Stomach (tissue), 9 donors: Measurements from ENCODE around the gene FHAD1. TPM values are rescaled to one million over a fixed set of nuclear protein-coding genes. Genes with fewer than 3 reads are reported as not detected.

Source experiments
- DNase-seq, 2 donors: peaks; one replicate each; pipeline versions ENCODE4 v3.0.0 to v3.0.0-alpha.2; 2013 to 2019
- H3K27ac ChIP-seq, 5 donors: fragments of 200-600 bp in 4 of 5; sonication (generic) in 4 of 5; one replicate each; pipeline ENCODE4 v1.5.1; 2013 to 2019; ENCODE audit warnings: mild to moderate bottlenecking in 1 of 5, moderate library complexity in 1 of 5
- H3K27me3 ChIP-seq, 3 donors: fragments of 200-600 bp; sonication (generic); one replicate each; pipeline ENCODE4 v1.5.1; 2017 to 2019; ENCODE audit warnings: mixed run types in 1 of 3
- H3K36me3 ChIP-seq, 4 donors: fragments of 200-600 bp; sonication (generic); 1 replicate in 3 of 4; 2 replicates in 1 of 4; pipeline ENCODE4 v1.5.1; 2016 to 2019
- H3K4me1 ChIP-seq, 4 donors: fragments of 200-600 bp; sonication (generic); one replicate each; pipeline ENCODE4 v1.5.1; 2016 to 2019
- H3K4me3 ChIP-seq, 4 donors: fragments of 200-600 bp; sonication (generic) in 3 of 4; one replicate each; pipeline ENCODE4 v1.5.1; 2016 to 2019; ENCODE audit warnings: mild to moderate bottlenecking in 1 of 4
- H3K9me3 ChIP-seq, 4 donors: fragments of 200-600 bp; sonication (generic); one replicate each; pipeline ENCODE4 v1.5.1; 2016 to 2019
- EP300 ChIP-seq: sonication (generic); formaldehyde crosslinking; IDR thresholded peaks from one replicate; pipeline ENCODE4 v1.6.1; 2017; ENCODE audit warnings: antibody characterized with exemption
- POLR2A ChIP-seq, 4 donors: fragments of 450-650 bp; IDR thresholded peaks; one replicate each; pipeline ENCODE4 v1.6.1; 2016; ENCODE audit warnings: antibody characterized with exemption in 4 of 4, control low read depth in 2 of 4, mild to moderate bottlenecking in 1 of 4, moderate library complexity in 1 of 4
- POLR2AphosphoS5 ChIP-seq, 3 donors: sonication (generic); formaldehyde crosslinking; IDR thresholded peaks; one replicate each; pipeline ENCODE4 v1.6.1; 2016; ENCODE audit warnings: antibody characterized with exemption in 3 of 3
- WGBS, 5 donors: extraction: QIAGEN DNeasy Blood & Tissue Kit in 3 of 5; methylation state at CpG; one replicate each; pipeline versions ENCODE4 v1.1.5 to v1.1.7; 2013 to 2018; 5-methylcytosine and 5-hydroxymethylcytosine counted together
- intact Hi-C: fragments of 100-400 bp; cut with DNase I; formaldehyde crosslinking; loops from one replicate; pipeline ENCODE4 v1.15.1; 2023; ENCODE audit warnings: low total_unique reads
- polyA plus RNA-seq, 3 donors: library from polyadenylated mRNA; stranded (reverse); fragments of 200-250 nt; gene quantifications; one replicate each; pipeline ENCODE4 v1.2.3, GENCODE V29; 2013
- total RNA-seq, 5 donors: library from RNA; depleted of rRNA; stranded (reverse); fragments of >200 nt; gene quantifications; one replicate each; pipeline versions ENCODE4 v1.1.0 to v1.2.3, GENCODE V29; 2014 to 2016
- TF ChIP-seq, protein P1 (sequence below), 7 experiments: fragments of 450-650 bp in 4 of 7; fragments of 200-600 bp in 3 of 7; sonication (generic) in 3 of 7; IDR thresholded peaks; one replicate each; pipeline ENCODE4 v1.5.1; 2016 to 2019; ENCODE audit warnings: antibody characterized with exemption in 7 of 7, control low read depth in 2 of 7, mild to moderate bottlenecking in 1 of 7
- donor health status: healthy with polysubstance abuse.
- donor health status: Bipolar disorder and iron deficiency.
- donor health status: healthy.

The FHAD1 gene
- total and polyA plus RNA-seq, 8 donors = 0.38 to 5.1 (median 1.4) TPM; not detected in 2

DNA sequence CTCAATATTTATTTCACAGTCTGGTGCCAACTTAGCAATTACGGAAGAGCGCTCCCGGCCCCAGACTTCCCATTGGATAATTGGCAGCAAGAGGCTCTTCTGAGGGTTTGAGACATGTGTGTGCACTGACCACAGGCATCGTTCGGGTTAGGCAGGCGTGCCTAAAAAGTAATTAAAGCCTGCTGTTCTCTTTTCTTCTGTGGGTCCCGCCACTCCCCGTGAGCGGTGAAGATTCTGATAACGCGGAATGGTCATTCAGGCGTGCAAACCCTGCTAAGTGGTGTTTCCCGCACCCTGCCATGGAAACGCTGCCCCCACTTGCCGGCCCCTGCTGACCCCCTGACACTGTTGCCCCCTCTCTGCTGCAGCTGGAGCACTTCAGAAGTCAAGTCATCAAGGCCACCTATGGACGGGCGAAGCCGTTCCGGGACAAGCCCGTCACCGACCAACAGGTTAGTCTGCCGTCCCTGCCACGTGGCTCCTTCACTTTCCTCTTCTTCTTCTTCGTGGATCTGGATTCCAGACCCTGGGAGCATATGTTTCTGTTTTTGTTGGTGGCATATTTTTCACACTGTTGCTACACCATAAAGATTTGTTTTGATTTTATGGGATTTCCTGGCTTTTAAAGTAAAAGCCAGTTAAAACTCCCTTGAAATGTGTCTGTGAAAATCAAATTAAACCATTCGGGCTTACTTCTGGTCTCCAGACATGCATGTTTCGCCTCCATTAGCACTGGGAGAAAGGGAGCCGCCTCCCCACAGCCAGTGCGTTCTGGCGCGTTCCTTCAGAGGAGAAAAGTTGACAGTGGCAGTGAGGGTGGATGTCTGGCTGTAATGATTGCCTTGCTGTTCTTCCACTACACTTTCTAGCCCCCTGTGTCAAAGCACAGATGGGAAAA lies 79.9 kb downstream of the FHAD1 start:
- peak; percentile 41 to 78 for DNase-seq
- H3K4me1 ChIP-seq = peaks cover 33 to 60% (median 46%) of the 10 kb centered on the region in 4 donors
- peak overlapping the region in 3 of 4 donors; percentile 7 to 21 (median 17) for H3K4me3 ChIP-seq
- no peaks in the 10 kb centered on the region for H3K27me3 ChIP-seq
- no peaks in the 10 kb centered on the region for H3K9me3 ChIP-seq
- H3K27ac ChIP-seq = peak overlapping the region; percentile 32 to 72 (median 52)
- H3K36me3 ChIP-seq = no peaks in the 10 kb centered on the region
- TF ChIP-seq POLR2AphosphoS5 (IDR thresholded peaks at IDR 0.05) (peak in 1 of 3 donors; percentile 4), EP300 (no peak), POLR2A (IDR thresholded peaks at IDR 0.05) (no peak)
- TF ChIP-seq, protein P1, sequence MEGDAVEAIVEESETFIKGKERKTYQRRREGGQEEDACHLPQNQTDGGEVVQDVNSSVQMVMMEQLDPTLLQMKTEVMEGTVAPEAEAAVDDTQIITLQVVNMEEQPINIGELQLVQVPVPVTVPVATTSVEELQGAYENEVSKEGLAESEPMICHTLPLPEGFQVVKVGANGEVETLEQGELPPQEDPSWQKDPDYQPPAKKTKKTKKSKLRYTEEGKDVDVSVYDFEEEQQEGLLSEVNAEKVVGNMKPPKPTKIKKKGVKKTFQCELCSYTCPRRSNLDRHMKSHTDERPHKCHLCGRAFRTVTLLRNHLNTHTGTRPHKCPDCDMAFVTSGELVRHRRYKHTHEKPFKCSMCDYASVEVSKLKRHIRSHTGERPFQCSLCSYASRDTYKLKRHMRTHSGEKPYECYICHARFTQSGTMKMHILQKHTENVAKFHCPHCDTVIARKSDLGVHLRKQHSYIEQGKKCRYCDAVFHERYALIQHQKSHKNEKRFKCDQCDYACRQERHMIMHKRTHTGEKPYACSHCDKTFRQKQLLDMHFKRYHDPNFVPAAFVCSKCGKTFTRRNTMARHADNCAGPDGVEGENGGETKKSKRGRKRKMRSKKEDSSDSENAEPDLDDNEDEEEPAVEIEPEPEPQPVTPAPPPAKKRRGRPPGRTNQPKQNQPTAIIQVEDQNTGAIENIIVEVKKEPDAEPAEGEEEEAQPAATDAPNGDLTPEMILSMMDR (IDR thresholded peaks at IDR 0.05) = no peak
- WGBS, 5 donors = 26 to 42% (median 34%) methylated on average over 30 of the region's 30 CpGs
- intact Hi-C loops = loop anchor here (5.0 to 10.0 kb wide), 2 partner anchors 100 to 178 kb away; no protein-coding TSS in a partner anchor

DNA sequence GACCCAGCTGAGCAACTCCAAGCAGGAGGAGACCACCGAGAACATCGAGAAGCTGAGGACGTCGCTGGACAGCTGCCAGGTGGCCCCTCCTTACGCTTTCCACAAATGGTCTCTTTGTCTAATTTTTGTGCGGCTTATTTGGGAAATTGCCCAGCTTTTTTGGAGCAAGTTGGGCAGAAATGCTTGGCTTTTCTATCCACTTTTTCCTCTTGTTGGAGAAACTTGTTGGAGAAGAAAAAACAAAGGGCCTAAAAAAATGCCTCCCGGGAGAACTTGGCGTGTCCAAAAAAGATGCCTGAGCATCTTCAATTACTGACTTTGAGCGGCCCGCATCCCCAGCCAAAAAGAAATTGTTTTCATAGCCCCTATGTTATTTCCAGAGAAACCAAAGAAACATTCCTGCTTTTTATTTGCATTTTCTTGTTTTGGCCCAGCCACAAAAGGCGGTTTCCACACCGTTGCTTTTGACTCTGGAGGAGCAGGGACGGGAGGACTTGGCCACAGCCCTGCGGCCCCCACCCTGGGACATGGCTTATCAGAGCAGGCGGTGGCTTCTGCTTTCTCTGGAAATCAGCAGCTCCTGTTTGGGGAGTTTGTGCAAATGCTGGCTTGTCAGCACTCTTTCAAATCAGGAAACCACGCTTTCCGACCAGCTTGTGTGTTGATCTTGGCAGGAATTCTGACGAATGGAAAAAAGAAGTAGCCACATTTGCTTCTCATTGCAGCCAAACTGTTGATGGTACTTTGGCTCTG lies 81.5 kb downstream of the FHAD1 start:
- H3K4me3 ChIP-seq = no peak overlapping the region
- intact Hi-C loops = loop anchor here (5.0 to 10.0 kb wide), 2 partner anchors 99 to 176 kb away; no protein-coding TSS in a partner anchor
- no peaks in the 10 kb centered on the region for H3K9me3 ChIP-seq
- H3K4me1 ChIP-seq = peaks cover 29 to 51% (median 40%) of the 10 kb centered on the region in 4 donors
- no peaks in the 10 kb centered on the region for H3K27me3 ChIP-seq
- TF ChIP-seq, protein P1 (IDR thresholded peaks at IDR 0.05) = no peak
- TF ChIP-seq POLR2AphosphoS5 (IDR thresholded peaks at IDR 0.05) = peak in 1 of 3 donors; percentile 55
- H3K27ac ChIP-seq = peak overlapping the region; percentile 32 to 77 (median 70)
- H3K36me3 ChIP-seq = no peaks in the 10 kb centered on the region
- DNase-seq = peak; percentile 63 to 88
- 16 to 20% (median 18%) methylated on average over 18 of the region's 18 CpGs for WGBS, 5 donors

DNA sequence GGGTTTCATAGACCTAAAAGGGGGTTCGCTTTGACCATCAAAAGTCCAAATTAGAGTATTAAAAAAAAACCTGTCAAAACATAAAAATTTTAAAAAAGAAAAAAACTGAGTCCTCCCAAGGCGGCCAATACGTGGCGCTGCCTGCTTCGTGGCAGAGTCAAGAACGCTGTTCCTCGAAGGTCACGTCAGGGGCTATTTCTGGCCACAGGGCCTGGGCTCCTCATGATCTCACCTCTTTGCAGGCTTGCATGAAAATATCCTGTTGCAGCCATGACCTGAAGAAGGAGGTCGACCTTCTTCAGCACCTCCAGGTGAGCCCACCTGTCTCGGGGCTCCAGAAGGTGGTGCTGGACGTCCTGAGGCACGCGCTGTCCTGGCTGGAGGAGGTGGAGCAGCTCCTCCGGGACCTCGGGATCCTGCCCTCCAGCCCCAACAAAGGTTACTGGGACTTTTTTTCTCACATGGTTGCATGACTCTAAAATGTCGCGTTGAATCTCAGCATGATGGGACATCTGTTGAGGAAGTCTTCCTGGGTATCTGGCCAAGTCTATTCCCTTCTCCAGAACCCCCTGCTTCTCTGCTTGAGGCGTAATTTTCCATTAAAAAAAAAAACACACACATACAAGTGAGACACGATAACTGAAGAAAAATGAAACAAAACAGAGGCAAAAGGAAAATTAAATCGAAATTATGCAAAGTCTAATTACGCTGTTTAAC lies 82.2 kb downstream of the FHAD1 start:
- H3K27ac ChIP-seq = peak overlapping the region; percentile 32 to 77 (median 70)
- intact Hi-C loops = loop anchor here (5.0 to 10.0 kb wide), 2 partner anchors 98 to 176 kb away; no protein-coding TSS in a partner anchor
- peak; percentile 61 to 69 for DNase-seq

More for the DNA sequence above, 82.2 kb downstream of the FHAD1 start:
- Histone ChIP-seq H3K9me3 (no peaks in the 10 kb centered on the region), H3K4me3 (no peak overlapping the region), H3K27me3 (no peaks in the 10 kb centered on the region), H3K36me3 (no peaks in the 10 kb centered on the region), H3K4me1 (peaks cover 27 to 44% (median 35%) of the 10 kb centered on the region in 4 donors)
- WGBS, 5 donors = 32 to 42% (median 35%) methylated on average over 21 of the region's 21 CpGs
- TF ChIP-seq EP300 = no peak
- TF ChIP-seq, protein P1 (IDR thresholded peaks at IDR 0.05) = peak in 3 of 7 experiments; percentile 37 to 54 (median 48)
